H9 (cell line): ENCODE data around the gene TOX4. TPM values are rescaled to one million over a fixed set of nuclear protein-coding genes. Genes with fewer than 3 reads are reported as not detected.

Experiments
- DNase-seq: peaks from one replicate; pipeline ENCODE4 v3.0.0-alpha.2; 2017
- H2AFZ ChIP-seq: one replicate; pipeline ENCODE4 v1.6.1; 2013; ENCODE audit warnings: mild to moderate bottlenecking, low read length, control low read depth, moderate library complexity
- H2AK5ac ChIP-seq: 2 replicates; pipeline ENCODE4 v1.6.1; 2013; ENCODE audit warnings: low read length, control low read depth, mixed read lengths; ENCODE audit not compliant: insufficient read length
- H2BK120ac ChIP-seq: one replicate; pipeline ENCODE4 v1.6.1; 2013; ENCODE audit warnings: low read depth, mild to moderate bottlenecking, low read length, control low read depth, inconsistent platforms; ENCODE audit not compliant: poor library complexity, severe bottlenecking
- H2BK12ac ChIP-seq: 2 replicates; pipeline ENCODE4 v1.6.1; 2013; ENCODE audit warnings: low read length, control low read depth, mixed read lengths, low read depth; ENCODE audit not compliant: insufficient read length
- H2BK15ac ChIP-seq: 2 replicates; pipeline ENCODE4 v1.6.1; 2013; ENCODE audit warnings: low read depth, low read length, control low read depth
- H2BK20ac ChIP-seq: one replicate; pipeline ENCODE4 v1.6.1; 2013; ENCODE audit warnings: low read depth, mild to moderate bottlenecking, low read length, control low read depth, inconsistent platforms; ENCODE audit not compliant: poor library complexity, severe bottlenecking
- H2BK5ac ChIP-seq: 2 replicates; pipeline ENCODE4 v1.6.1; 2013; ENCODE audit warnings: low read length, control low read depth, mixed read lengths; ENCODE audit not compliant: insufficient read length
- H3K14ac ChIP-seq: 2 replicates; pipeline ENCODE4 v1.6.1; 2013; ENCODE audit warnings: low read length, control low read depth; ENCODE audit not compliant: insufficient read depth
- H3K18ac ChIP-seq: 2 replicates; pipeline ENCODE4 v1.6.1; 2013; ENCODE audit warnings: low read depth, mild to moderate bottlenecking, mixed read lengths, low read length, control low read depth; ENCODE audit not compliant: insufficient read length
- H3K23ac ChIP-seq: 2 replicates; pipeline ENCODE4 v1.6.1; 2013; ENCODE audit warnings: low read length, control low read depth, mixed read lengths, low read depth; ENCODE audit not compliant: insufficient read length
- H3K23me2 ChIP-seq: 2 replicates; pipeline ENCODE4 v1.6.1; 2013; ENCODE audit warnings: low read depth, mild to moderate bottlenecking, mixed read lengths, low read length, control low read depth; ENCODE audit not compliant: insufficient read length, poor library complexity, severe bottlenecking
- H3K27ac ChIP-seq: 2 replicates; pipeline ENCODE4 v1.5.1; 2013; ENCODE audit warnings: low read length, control low read depth, mixed read lengths, low read depth; ENCODE audit not compliant: insufficient read length
- H3K27me3 ChIP-seq: 2 replicates; pipeline ENCODE4 v1.6.1; 2013; ENCODE audit warnings: low read length, control low read depth, inconsistent platforms; ENCODE audit not compliant: insufficient read depth
- H3K4ac ChIP-seq: 2 replicates; pipeline ENCODE4 v1.6.1; 2013; ENCODE audit warnings: low read depth, mild to moderate bottlenecking, control low read depth, inconsistent platforms, low read length, moderate library complexity
- H3K4me1 ChIP-seq: 2 replicates; pipeline ENCODE4 v1.6.1; 2013; ENCODE audit warnings: low read length, control low read depth, inconsistent platforms; ENCODE audit not compliant: insufficient read depth
- H3K4me2 ChIP-seq: 2 replicates; pipeline ENCODE4 v1.6.1; 2013; ENCODE audit warnings: low read length, control low read depth, mixed read lengths; ENCODE audit not compliant: insufficient read length, insufficient read depth
- H3K56ac ChIP-seq: 2 replicates; pipeline ENCODE4 v1.6.1; 2013; ENCODE audit warnings: low read depth, mild to moderate bottlenecking, mixed read lengths, low read length, control low read depth; ENCODE audit not compliant: insufficient read length
- H3K79me1 ChIP-seq: 2 replicates; pipeline ENCODE4 v1.6.1; 2013; ENCODE audit warnings: low read depth, mild to moderate bottlenecking, moderate library complexity, low read length, control low read depth, inconsistent platforms; ENCODE audit not compliant: insufficient read depth, poor library complexity, severe bottlenecking
- H3K79me2 ChIP-seq: 2 replicates; pipeline ENCODE4 v1.6.1; 2013; ENCODE audit warnings: low read length, control low read depth, inconsistent platforms; ENCODE audit not compliant: insufficient read depth
- H3K9ac ChIP-seq: 2 replicates; pipeline ENCODE4 v1.6.1; 2013; ENCODE audit warnings: low read length, control low read depth, mixed read lengths; ENCODE audit not compliant: insufficient read length; ENCODE audit errors: extremely low read depth
- H3K9me3 ChIP-seq: one replicate; pipeline ENCODE4 v1.6.1; 2013; ENCODE audit warnings: low read depth, low read length, inconsistent platforms; ENCODE audit not compliant: control insufficient read depth
- H3T11ph ChIP-seq: one replicate; pipeline ENCODE4 v1.6.1; 2013; ENCODE audit warnings: mild to moderate bottlenecking, low read length, control low read depth, inconsistent platforms
- H4K20me1 ChIP-seq: one replicate; pipeline ENCODE4 v1.6.1; 2013; ENCODE audit not compliant: control insufficient read depth, insufficient read length, insufficient read depth
- H4K5ac ChIP-seq: 2 replicates; pipeline ENCODE4 v1.6.1; 2013; ENCODE audit warnings: low read depth, mild to moderate bottlenecking, mixed read lengths, low read length, control low read depth; ENCODE audit not compliant: insufficient read length
- H4K8ac ChIP-seq: replicated peaks from 2 replicates; pipeline ENCODE4 v1.6.1; 2013; ENCODE audit warnings: low read length, control low read depth, mixed read lengths, low read depth; ENCODE audit not compliant: insufficient read length
- H4K91ac ChIP-seq: 2 replicates; pipeline ENCODE4 v1.6.1; 2013; ENCODE audit warnings: low read depth, mild to moderate bottlenecking, moderate library complexity, mixed read lengths, low read length, control low read depth; ENCODE audit not compliant: insufficient read length
- H3K27ac Mint-ChIP-seq, 3 experiments: 2 replicates in 2 of 3; 3 replicates in 1 of 3; pipeline ENCODE4 v1.8.0; 2020 to 2021; ENCODE audit warnings: mixed read lengths in 3 of 3, mild to moderate bottlenecking in 1 of 3, moderate library complexity in 1 of 3
- H3K27me3 Mint-ChIP-seq: 2 replicates; pipeline ENCODE4 v1.8.0; 2021; ENCODE audit warnings: low read depth, mild to moderate bottlenecking, moderate library complexity, mixed read lengths
- H3K36me3 Mint-ChIP-seq, 3 experiments: 2 replicates in 2 of 3; 3 replicates in 1 of 3; pipeline ENCODE4 v1.8.0; 2020 to 2021; ENCODE audit warnings: low read depth in 3 of 3, mixed read lengths in 3 of 3; ENCODE audit not compliant: insufficient read depth in 1 of 3
- H3K4me1 Mint-ChIP-seq, 2 experiments: 2 replicates each; pipeline ENCODE4 v1.8.0; 2020; ENCODE audit warnings: mixed read lengths in 2 of 2
- H3K4me3 Mint-ChIP-seq, 2 experiments: 2 replicates in 1 of 2; 3 replicates in 1 of 2; pipeline ENCODE4 v1.8.0; 2020 to 2021; ENCODE audit warnings: mild to moderate bottlenecking in 2 of 2, mixed read lengths in 2 of 2, moderate library complexity in 1 of 2
- H3K9me3 Mint-ChIP-seq, 2 experiments: 2 replicates in 1 of 2; 3 replicates in 1 of 2; pipeline ENCODE4 v1.8.0; 2020; ENCODE audit warnings: mild to moderate bottlenecking in 2 of 2, mixed read lengths in 2 of 2, moderate library complexity in 1 of 2
- WGBS: extraction: QIAGEN DNeasy Blood & Tissue Kit; methylation state at CpG from one replicate; pipeline ENCODE4 v1.1.7; 2013; ENCODE audit warnings: missing lambda C conversion rate, low lambda C conversion rate, mixed read lengths; ENCODE audit not compliant: insufficient read length; ENCODE audit errors: extremely low coverage; 5-methylcytosine and 5-hydroxymethylcytosine counted together
- total RNA-seq: library from RNA; stranded (reverse); gene quantifications from 2 replicates; pipeline ENCODE4 v1.2.1, GENCODE V29; 2021
- TF ChIP-seq, protein P1 (sequence below): fragments of 200-600 bp; sonication (generic); conservative IDR thresholded peaks from 3 replicates; pipeline ENCODE4 v1.8.0; 2021; ENCODE audit warnings: antibody characterized with exemption, mild to moderate bottlenecking

The TOX4 gene
- total RNA-seq, 1 experiment from 2014 or later, result 64.7 TPM

DNA sequence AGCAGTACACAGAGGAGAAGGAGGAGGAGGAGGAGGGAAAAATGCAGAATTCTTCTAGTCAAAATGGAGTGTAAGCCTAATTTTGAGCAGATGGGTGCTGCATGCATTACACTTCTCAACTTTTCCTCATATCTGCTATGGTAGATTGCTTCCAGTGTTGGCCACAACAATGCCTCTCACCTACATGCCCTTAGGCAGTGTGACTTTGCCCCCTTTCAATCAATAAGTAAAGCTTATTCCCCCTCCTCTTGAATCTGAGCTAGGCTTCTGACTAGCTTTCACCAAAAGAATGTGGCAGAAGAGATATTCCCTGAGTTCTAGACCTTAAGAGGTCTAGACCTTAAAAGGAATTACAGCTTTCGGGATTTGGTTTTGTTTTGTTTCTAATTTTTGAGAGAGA lies 37.3 kb downstream of the TOX4 start:
- no peak overlapping the region for H3K18ac ChIP-seq
- no peaks in the 10 kb centered on the region for H3K27me3 Mint-ChIP-seq
- H3K9ac ChIP-seq, result no peak overlapping the region

More for the DNA sequence above, 37.3 kb downstream of the TOX4 start:
- Mint-ChIP-seq H3K4me1 (peaks cover 32 to 35% of the 10 kb centered on the region in 2 experiments), H3K36me3 (peaks cover 8 to 13% (median 9%) of the 10 kb centered on the region in 3 experiments), H3K27ac (peak overlapping the region in 1 of 3 experiments; percentile 11; a peak in 2 of 7 replicates), H3K4me3 (no peak overlapping the region), H3K9me3 (peaks cover 3 to 7% of the 10 kb centered on the region in 2 experiments; a peak in 4 of 5 replicates)
- Histone ChIP-seq H3K79me1 (no peaks in the 10 kb centered on the region), H3K27ac (no peak overlapping the region), H2AFZ (no peak overlapping the region), H2BK12ac (no peak overlapping the region), H2BK20ac (no peak overlapping the region), H3K23me2 (no peaks in the 10 kb centered on the region), H4K20me1 (no peaks in the 10 kb centered on the region), H3K14ac (no peak overlapping the region), H3T11ph (no peak overlapping the region), H3K56ac (no peak overlapping the region), H2BK15ac (no peak overlapping the region), H4K5ac (no peak overlapping the region), H3K23ac (no peak overlapping the region), H3K9me3 (no peaks in the 10 kb centered on the region), H3K4me2 (no peak overlapping the region), H3K4ac (no peak overlapping the region), H2BK5ac (no peak overlapping the region), H3K79me2 (peaks cover 12% of the 10 kb centered on the region; the same call in 1 of the 2 replicates), H2BK120ac (no peak overlapping the region), H4K8ac (no peak overlapping the region), H3K4me1 (no peaks in the 10 kb centered on the region), H2AK5ac (no peak overlapping the region), H4K91ac (no peak overlapping the region), H3K27me3 (no peaks in the 10 kb centered on the region)
- TF ChIP-seq, protein P1, sequence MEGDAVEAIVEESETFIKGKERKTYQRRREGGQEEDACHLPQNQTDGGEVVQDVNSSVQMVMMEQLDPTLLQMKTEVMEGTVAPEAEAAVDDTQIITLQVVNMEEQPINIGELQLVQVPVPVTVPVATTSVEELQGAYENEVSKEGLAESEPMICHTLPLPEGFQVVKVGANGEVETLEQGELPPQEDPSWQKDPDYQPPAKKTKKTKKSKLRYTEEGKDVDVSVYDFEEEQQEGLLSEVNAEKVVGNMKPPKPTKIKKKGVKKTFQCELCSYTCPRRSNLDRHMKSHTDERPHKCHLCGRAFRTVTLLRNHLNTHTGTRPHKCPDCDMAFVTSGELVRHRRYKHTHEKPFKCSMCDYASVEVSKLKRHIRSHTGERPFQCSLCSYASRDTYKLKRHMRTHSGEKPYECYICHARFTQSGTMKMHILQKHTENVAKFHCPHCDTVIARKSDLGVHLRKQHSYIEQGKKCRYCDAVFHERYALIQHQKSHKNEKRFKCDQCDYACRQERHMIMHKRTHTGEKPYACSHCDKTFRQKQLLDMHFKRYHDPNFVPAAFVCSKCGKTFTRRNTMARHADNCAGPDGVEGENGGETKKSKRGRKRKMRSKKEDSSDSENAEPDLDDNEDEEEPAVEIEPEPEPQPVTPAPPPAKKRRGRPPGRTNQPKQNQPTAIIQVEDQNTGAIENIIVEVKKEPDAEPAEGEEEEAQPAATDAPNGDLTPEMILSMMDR, result no peak
- DNase-seq, result no peak
- no CpG with 5 or more reads among the region's 1 CpG for WGBS
